T47D (cell line): ENCODE results near the gene KDM7A.
"Not testable (repeated sequence)": the region's sequence is repeated elsewhere in the genome, so short reads cannot be mapped to it uniquely, and the experiment has no call there.

Experiments
- DNase-seq, 2 experiments: peaks; one replicate each; pipeline versions ENCODE4 v3.0.0 to v3.0.0-alpha.2; 2011 to 2012; ENCODE audit warnings: low read depth in 1 of 2, low spot score in 1 of 2
- JUND ChIP-seq: IDR thresholded peaks from 2 replicates; pipeline ENCODE4 v1.6.1; 2012; ENCODE audit warnings: low read depth
- in situ Hi-C: cut with HindIII; loops from 2 replicates; pipeline ENCODE4 v1.10.0; 2016; ENCODE audit warnings: low sequenced_read_pairs, low pct_unique_long_range_greater_than_20kb

The KDM7A gene

GRCh38 chr7:140165422-140165821 is 11.4 kb downstream of the KDM7A start:
- no peak for TF ChIP-seq JUND
- no peak for DNase-seq
- in situ Hi-C loops: no loop called here

- DNase-seq, in situ Hi-C loops: not testable (repeated sequence)
Measured at GRCh38 chr7:140162081-140162480, 14.7 kb downstream of the KDM7A start.

GRCh38 chr7:140161047-140161446 is 15.7 kb downstream of the KDM7A start:
- no peak for TF ChIP-seq JUND
- no peak for DNase-seq
- in situ Hi-C loops: no loop called here

GRCh38 chr7:140160308-140160707 is 16.5 kb downstream of the KDM7A start:
- in situ Hi-C loops: no loop called here
- no peak for TF ChIP-seq JUND
- DNase-seq: no peak

DNA sequence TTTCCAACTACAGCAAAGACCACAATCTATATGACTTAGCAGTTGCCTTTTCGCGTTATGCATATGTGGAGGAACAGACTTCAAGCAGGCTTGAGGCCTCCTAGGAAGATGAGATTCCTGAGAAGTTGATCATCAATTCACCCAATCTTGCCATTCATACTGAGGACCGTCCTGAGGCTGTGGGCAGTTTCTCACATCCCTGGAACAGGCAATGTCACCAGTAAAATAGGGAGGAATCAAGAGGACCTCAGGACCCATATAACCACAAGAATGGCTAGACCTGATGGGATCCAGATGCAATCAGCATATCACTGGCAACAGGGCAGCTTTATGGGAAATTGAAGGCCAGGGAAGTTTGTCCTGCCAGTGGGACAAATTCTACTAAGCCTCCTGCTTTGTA is 17.3 kb downstream of the KDM7A start:
- no peak for DNase-seq
- in situ Hi-C loops: no loop called here
- TF ChIP-seq JUND: no peak

- no peak for DNase-seq
- no peak for TF ChIP-seq JUND
- in situ Hi-C loops: no loop called here
Measured at GRCh38 chr7:140156460-140157080, 20.2 kb downstream of the KDM7A start.

DNA sequence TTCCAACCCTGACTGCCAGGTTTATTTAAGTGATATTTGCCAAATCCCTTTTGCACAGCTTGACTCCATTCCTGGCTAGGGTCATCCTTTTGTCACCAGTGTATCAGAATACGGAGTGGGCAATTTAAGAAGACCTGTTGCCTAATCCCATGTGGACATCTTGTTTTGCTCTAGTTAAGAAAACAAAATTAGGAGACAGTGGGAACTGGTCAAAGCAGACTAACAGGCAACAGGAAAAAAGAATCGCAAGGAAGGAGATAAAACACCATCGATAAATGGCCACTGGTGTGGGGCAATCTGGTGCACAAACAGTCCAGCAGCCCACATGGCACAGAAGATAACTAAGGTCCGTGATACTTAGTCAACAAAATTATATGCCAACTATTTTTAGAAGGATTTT is 21.4 kb downstream of the KDM7A start:
- DNase-seq: no peak
- in situ Hi-C loops: no loop called here
- TF ChIP-seq JUND: no peak

GRCh38 chr7:140153666-140154161 is 23.1 kb downstream of the KDM7A start:
- in situ Hi-C loops: no loop called here
- no peak for DNase-seq
- TF ChIP-seq JUND: no peak

DNA sequence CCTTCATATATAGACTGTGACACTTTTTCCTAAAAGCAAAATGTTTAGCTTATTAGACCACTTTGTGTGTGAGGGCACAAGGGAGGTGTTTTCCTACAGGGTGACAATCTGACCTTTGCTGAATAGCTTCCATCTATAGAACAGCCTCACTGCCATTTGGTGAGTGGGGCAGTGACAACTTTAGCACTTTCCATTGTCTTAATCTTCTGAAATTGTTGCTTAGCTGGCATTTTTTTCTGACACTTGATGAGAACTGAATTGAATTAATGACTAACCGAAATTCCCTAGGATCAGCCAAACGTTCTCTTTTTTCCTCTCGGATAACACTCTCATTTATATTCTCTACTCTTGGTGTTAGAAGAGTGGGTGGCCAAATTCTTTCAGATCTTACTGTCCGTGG is 30.2 kb downstream of the KDM7A start:
- in situ Hi-C loops: no loop called here
- TF ChIP-seq JUND: no peak
- DNase-seq: no peak

GRCh38 chr7:140145709-140146108 is 31.1 kb downstream of the KDM7A start:
- TF ChIP-seq JUND: no peak
- no peak for DNase-seq
- in situ Hi-C loops: no loop called here

DNA sequence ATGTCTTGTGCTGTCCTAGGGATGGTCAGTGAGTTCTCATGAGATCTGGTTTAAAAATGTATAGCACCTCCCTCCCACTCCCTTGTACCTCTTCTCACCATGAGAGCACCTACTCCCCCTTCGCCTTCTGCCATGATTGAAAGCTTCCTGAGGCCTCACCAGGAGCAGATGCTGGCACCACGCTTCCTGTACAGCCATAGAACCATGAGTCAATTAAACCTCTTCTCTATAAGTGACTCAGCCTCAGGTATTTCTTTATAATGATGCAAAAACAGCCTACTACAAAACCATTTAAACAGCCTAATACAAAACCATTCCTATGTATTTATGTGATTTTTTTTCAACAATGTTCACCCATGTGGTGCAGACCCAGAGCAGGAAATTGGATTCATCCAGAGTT is 32.0 kb downstream of the KDM7A start:
- no peak for DNase-seq
- in situ Hi-C loops: no loop called here
- TF ChIP-seq JUND: no peak

- TF ChIP-seq JUND: no peak
- in situ Hi-C loops: no loop called here
- no peak for DNase-seq
Measured at GRCh38 chr7:140143997-140144396, 32.8 kb downstream of the KDM7A start.

DNA sequence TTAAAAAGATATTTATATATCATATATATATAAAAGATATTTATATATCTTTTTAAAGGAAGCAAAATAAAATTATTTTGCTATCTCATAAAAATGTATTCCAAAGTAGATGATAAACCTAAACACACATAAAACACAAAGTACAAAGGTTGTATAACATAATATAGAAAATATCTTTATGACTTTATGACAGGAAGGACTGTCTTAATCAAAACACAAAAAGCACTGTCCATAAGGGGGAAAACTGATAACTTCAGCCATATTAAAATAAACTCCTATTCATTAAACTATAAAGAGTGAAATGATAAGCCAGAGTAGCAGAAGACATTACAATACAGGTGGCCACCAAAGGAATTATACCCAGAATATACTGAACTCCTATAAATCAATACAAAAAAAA is 34.8 kb downstream of the KDM7A start:
- no peak for TF ChIP-seq JUND
- no peak for DNase-seq
- in situ Hi-C loops: no loop called here

DNA sequence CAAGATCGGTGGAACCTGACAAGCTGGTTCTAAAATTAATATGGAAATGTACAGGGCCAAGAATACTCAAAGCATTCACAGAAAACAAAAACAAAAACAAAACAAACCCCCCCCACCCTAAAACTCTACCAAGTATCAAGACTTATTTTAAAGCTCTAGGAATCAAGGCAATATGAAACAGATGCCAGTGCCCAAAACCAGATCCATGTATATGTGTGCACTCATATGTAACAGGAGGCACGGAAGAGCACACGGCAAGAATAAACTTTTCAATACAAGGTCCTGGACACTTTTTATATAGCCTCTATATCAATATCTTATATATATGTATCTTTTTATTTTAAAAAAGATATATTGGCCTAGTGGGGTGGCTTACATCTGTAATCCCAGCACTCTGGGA is 35.5 kb downstream of the KDM7A start:
- no peak for TF ChIP-seq JUND
- in situ Hi-C loops: no loop called here
- no peak for DNase-seq

- TF ChIP-seq JUND: no peak
- in situ Hi-C loops: no loop called here
- no peak for DNase-seq
Measured at GRCh38 chr7:140137078-140137477, 39.7 kb downstream of the KDM7A start.
